Ammon's horn (tissue), 1 donor: ENCODE measurements around the gene SUGCT.
A peak's percentile ranks its signal among the peaks of the same experiment; 100 is the strongest.
"Not testable (repeated sequence)": the region's sequence is repeated elsewhere in the genome, so short reads cannot be mapped to it uniquely, and the experiment has no call there.

ENCODE experiments used
- DNase-seq: peaks from one replicate; pipeline ENCODE4 v3.0.0-alpha.2; 2016; ENCODE audit warnings: low spot score

The SUGCT gene

GRCh38 chr7:40134428-40135316, at the start of gene SUGCT, which contains the start of gene MPLKIP:
SUGCT (plus strand) TSS chr7:40135005.
MPLKIP (minus strand) TSS chr7:40134622; CDS start chr7:40134567, 55 bp downstream.
- DNase-seq, result peak; percentile 86

- DNase-seq, result no peak
These were observed 42.6 kb upstream of the SUGCT start for GRCh38 chr7:40092182-40092581.

- no peak for DNase-seq
These were observed 41.0 kb upstream of the SUGCT start for GRCh38 chr7:40093631-40094350.

- DNase-seq, result no peak
These were observed 39.6 kb upstream of the SUGCT start for GRCh38 chr7:40095230-40095629.

- no peak for DNase-seq
These were observed 39.0 kb upstream of the SUGCT start for GRCh38 chr7:40095695-40096327.

- DNase-seq, result no peak
These were observed 37.1 kb upstream of the SUGCT start for GRCh38 chr7:40097728-40098127.

GRCh38 chr7:40098810-40099209, 36.0 kb upstream of the SUGCT start:
- no peak for DNase-seq

- no peak for DNase-seq
These were observed 35.0 kb upstream of the SUGCT start for GRCh38 chr7:40099837-40100236.

- no peak for DNase-seq
These were observed 33.6 kb upstream of the SUGCT start for GRCh38 chr7:40101201-40101600.

GRCh38 chr7:40102897-40103296, 31.9 kb upstream of the SUGCT start:
- DNase-seq, result no peak

- DNase-seq, result no peak
These were observed 28.8 kb upstream of the SUGCT start for GRCh38 chr7:40105879-40106473.

GRCh38 chr7:40115936-40116335, 18.9 kb upstream of the SUGCT start:
- DNase-seq, result no peak

GRCh38 chr7:40117199-40117598, 17.6 kb upstream of the SUGCT start:
- DNase-seq, result not testable (repeated sequence)

GRCh38 chr7:40118201-40118600, 16.6 kb upstream of the SUGCT start:
- not testable (repeated sequence) for DNase-seq

- DNase-seq, result no peak
These were observed 14.8 kb upstream of the SUGCT start for GRCh38 chr7:40120020-40120419.

- DNase-seq, result not testable (repeated sequence)
These were observed 12.5 kb upstream of the SUGCT start for GRCh38 chr7:40122100-40122939.

- DNase-seq, result no peak
These were observed 11.9 kb upstream of the SUGCT start for GRCh38 chr7:40122940-40123254.

GRCh38 chr7:40133561-40134427, 1.0 kb upstream of the SUGCT start:
- DNase-seq, result peak; percentile 7

GRCh38 chr7:40135317-40135610, 459 bp downstream of the SUGCT start:
- DNase-seq, result no peak

- DNase-seq, result no peak
These were observed 2.8 kb downstream of the SUGCT start for GRCh38 chr7:40137563-40137962.

GRCh38 chr7:40138973-40139372, 4.2 kb downstream of the SUGCT start:
- no peak for DNase-seq
